HG02763 (cell line): Measurements from ENCODE around the gene SCRN1.

ENCODE experiments used
- ATAC-seq: cut with Tn5 transposase; IDR thresholded peaks from one replicate; pipeline ENCODE4 v1.9.1; 2021; ENCODE audit warnings: mild to moderate bottlenecking, moderate library complexity; ENCODE audit not compliant: unreplicated experiment

The SCRN1 gene, protein sequence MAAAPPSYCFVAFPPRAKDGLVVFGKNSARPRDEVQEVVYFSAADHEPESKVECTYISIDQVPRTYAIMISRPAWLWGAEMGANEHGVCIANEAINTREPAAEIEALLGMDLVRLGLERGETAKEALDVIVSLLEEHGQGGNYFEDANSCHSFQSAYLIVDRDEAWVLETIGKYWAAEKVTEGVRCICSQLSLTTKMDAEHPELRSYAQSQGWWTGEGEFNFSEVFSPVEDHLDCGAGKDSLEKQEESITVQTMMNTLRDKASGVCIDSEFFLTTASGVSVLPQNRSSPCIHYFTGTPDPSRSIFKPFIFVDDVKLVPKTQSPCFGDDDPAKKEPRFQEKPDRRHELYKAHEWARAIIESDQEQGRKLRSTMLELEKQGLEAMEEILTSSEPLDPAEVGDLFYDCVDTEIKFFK

GRCh38 chr7:29989257-29989995 is at the start of gene SCRN1:
Gene SCRN1 (minus strand): TSS chr7:29989801. CDS start chr7:29969067, 20,734 bp downstream.
- peak; percentile 30 for ATAC-seq

GRCh38 chr7:30038196-30038980 is 48.8 kb upstream of the SCRN1 start:
- ATAC-seq = no peak

DNA sequence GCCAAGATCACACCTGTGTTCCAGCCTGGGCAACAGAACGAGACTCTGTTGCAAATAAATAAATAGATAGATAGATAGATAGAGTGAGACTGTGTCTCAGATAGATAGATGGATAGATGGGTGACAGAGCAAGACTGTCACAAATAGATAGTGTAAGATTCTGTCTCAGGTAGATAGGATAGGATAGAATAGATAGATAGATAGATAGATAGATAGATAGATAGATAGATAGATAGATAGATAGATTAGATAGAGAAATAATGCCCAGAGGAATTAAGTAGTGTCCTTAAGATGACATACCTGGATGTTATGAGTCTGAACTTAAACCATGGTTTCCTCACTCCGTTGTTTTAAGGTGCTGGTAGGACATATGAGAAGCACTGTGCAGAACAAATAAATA is 46.6 kb upstream of the SCRN1 start:
- ATAC-seq = no peak

DNA sequence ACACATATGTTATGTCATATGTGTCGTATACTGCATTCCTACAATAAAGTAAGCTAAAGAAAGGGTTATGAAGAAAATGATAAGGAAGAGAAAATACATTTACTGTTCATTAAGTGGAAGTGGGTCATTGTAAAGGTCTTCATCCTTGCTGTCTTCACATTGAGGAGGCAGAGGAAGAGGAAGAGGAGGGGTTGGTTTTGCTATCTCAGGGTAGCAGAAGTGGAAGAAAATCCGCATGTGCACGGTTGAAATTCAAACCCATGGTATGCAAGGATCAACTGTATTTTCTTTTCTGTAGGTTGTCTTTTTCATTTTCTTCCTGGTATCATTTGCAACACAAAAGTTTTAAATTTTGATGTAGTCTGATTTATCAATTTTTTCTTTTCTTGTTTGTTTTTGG is 44.9 kb upstream of the SCRN1 start:
- no peak for ATAC-seq

DNA sequence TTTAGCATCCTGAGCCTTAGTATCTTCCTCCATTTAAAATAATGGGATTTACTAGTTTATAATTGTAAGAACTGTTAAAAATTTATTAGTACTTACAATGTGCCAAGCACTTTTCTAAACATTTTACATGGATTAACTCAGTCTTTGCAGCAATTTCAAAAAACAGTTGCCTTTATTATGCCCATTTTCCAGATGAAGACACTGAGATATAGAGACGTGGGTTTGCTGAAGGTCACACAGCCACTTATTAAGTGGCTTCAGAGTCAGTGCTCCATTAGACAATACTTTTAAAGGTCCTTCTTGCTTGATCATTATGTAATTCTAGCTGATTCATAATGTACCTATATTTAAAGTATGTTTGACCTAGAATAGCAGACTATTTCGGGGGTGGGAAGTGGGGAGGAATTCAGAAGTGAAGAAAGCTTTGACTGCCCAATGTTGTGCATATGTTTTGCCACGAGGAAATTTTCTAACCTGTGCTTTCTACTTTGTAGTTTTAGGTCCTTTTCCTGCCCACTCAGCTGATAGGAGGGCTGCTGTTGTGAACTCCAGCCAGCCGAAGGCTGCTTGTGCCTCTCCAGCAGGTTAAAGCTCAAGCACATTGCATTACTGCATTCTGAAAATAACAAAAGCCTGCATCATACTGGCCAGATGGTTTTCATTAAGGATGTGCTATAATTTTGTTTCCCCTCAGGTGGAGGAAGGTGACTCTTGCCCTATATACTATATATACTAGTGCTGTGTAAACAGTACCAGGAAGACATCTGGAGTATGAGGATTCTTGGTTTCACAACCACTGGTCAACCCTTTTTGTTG is 42.9 kb upstream of the SCRN1 start:
- ATAC-seq = no peak

GRCh38 chr7:30029696-30030095 is 40.1 kb upstream of the SCRN1 start:
- no peak for ATAC-seq

DNA sequence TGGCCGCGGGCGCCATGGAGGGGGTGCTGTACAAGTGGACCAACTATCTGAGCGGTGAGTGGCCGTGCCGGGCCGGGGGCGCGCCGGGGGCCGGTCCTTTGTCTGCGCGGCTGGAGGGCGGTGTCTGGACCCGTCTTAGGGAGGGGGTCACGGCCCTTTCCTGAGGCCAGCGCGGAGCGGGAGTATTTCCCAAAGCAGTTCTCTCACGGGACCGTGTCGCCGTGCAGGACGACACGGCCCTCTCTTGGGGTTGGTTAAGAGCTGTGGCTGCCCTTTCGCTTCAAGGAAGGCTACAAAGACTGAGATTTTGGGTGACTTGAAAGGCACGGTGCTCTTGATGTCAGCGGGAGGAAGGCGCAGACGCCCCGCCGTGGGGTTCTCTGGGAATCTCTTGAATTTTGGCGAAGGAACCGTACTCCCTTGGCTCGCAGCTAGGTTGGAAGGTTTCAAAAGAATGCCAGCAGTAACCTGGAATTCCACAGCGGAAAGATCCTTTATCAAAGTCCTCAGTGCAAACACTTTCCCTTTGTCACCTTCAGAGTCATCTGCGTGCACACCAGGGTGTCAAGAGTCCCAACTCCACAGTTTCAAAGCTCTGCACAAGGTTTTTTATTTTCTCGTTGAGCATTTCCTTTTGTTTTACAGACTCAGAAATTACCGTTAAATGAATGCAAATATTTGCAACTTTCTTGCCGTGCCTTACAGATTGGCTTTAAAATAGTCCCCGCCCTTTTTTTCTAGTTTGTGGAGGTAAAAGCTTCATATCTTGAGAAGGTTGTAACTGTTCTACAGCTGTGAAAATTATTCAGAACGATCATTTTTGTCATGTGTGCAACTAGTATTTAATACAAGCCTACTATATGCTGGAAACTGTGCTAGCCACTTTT is 39.4 kb upstream of the SCRN1 start:
- ATAC-seq = peak; percentile 7

DNA sequence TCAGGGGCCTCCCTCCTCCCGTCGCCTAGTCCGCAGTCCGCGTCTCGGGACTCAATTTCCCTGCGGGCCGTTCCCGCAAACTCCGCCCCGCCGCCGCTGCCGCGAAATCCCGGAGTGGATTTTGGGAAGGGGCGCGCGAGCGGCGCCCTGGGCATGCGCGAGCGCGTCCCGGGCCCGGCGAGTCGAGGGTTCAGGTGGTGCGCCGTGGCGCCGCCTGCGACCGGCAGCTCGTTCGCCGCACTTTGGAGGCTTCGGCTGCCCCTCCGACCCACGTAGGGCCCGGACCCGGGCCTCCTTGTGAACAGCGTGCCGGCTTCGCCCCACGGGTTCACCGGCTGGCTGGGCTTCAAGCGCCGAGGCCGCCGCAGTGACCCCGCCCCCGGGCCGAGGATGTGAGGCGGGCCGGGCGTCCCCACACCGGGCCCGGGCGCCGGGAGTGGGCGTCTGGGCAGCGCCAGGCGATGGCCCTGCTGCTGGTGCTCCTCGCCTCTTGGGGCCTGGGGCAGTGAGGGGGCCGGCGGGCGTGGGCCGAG is 38.7 kb upstream of the SCRN1 start, which contains the start of gene PLEKHA8:
Gene PLEKHA8, plus strand, starts transcription at position 197 of the 533 bp plus-strand sequence. CDS start 351 bp downstream, outside the sequence.
- peak; percentile 47 for ATAC-seq

- peak; percentile 1 for ATAC-seq
Observed at GRCh38 chr7:30027740-30028215, 38.2 kb upstream of the SCRN1 start.

- ATAC-seq = no peak
Observed at GRCh38 chr7:30027065-30027456, 37.5 kb upstream of the SCRN1 start.

DNA sequence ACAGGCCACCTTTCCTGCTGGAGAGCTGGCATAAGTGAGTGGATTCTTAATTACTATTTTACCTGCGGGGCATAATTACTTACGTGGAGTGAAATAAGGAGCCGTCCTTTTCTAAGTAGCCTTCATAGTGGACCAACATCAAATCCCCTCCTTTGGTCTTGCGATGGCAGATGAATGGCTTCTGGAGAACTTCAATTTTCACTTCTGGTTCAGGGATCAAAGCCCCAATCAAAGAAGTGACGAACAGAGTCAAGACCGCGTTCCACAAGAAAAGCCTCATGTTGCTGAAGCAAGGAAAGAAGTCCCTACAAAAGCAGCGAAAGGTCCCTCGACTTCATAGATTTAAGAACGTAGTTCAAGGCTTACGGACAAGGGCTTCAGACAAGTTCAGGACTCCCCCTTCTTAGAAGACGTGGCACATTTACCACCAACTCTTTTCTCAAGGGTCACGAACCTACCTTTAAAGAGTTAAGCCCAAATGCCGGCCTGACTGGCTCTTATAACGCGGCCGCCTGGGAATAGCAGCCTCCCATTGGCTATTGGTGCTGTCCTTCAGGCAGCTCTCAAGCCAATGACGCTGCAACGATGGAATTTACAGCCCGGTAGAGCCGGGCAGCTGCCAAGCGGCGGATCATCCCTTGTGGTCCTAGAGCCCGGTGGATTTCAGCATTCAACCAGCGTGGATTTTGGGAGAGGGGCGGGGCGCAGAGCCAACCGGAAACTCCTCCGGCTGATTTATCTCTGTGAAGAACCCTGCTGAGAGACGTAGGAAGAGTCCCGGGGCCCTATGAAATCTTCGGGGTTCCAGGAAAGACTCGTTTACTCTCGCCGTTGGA is 36.8 kb upstream of the SCRN1 start, which contains the start of gene FKBP14:
Gene FKBP14, minus strand, starts transcription at position 474 of the 836 bp plus-strand sequence. Its CDS starts 194 bp downstream, at position 280.
- ATAC-seq = peak; percentile 77

- ATAC-seq = no peak
Observed at GRCh38 chr7:30023524-30023923, 33.9 kb upstream of the SCRN1 start.

DNA sequence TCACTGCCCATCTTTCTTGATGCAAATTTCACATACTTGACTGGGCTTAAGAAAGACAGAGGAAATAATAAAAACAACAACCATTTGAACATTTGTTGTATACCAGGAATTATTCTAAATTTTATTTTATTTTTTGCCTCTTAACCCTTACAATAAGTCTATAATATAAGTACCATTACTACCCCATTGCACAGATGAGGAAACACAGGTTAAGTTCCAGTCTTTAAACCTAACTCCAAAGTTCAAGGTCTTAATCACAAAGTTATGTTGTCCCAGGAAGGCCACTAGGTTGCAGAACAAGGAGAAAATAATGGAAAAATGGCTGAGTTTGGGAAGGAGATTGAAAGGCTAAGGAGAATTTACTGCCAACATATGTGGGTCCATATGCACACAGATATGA is 33.4 kb upstream of the SCRN1 start:
- ATAC-seq = no peak

- ATAC-seq = no peak
Observed at GRCh38 chr7:30020535-30020934, 30.9 kb upstream of the SCRN1 start.

DNA sequence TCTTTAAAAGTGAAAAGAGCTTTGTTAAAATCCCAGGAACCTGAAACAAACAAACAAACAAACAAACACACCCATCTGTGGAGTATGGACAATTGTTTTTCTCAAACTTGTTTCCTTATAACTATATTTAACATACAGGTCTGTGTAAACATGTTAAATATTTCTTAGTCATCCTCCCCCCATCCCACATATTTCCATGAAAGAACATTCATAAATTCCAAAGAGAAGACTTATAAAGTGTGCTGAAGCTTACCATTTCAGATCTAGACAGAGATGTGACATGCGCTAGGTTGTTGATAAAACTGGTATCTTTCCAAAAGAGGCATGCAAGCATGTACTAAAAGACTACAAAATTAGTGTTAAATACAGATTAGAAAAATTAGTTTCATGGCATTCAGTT is 30.4 kb upstream of the SCRN1 start:
- ATAC-seq = no peak

DNA sequence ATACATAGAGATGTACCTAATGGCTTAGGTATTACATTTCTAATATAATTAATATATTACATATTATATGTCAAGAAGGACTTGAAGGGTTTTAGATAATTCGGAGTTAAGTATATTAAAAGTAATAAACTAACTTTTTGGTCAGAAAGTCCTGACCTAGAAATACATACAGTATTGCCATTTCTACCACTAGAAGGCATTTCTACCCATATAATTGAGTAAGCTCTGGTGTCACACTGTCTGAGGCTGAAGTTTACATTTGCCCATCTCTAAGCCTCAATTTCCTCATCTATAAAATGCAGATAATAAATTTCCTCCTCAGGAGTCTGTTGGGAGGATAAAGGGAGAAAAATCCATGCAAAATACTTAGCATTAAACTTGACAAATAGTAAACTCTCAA is 29.8 kb upstream of the SCRN1 start:
- no peak for ATAC-seq

DNA sequence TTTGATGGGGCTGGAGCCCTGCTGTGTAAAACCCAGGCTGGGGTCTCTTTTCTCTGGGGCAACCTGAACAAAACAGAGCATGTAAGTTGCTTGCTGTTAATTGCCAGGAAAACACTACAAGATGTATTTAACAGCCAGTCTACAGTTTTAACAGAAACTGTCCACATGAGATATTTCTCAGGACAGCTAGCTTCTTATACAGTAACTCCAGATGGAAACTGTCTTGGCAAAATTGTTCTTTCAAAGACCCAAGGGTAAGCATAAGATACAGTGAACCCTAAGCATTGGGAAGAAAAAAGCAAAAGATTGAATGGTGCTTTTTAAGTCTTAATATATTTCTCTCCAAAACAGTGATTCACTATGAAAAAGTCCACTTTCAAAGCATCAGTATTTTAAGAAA is 28.9 kb upstream of the SCRN1 start:
- ATAC-seq = no peak

- no peak for ATAC-seq
Observed at GRCh38 chr7:30012757-30013156, 23.2 kb upstream of the SCRN1 start.
